SU-DHL-6 (cell line): Measurements from ENCODE around the gene FSTL1.

Experiments used
- EZH2phosphoT487 ChIP-seq: fragments of 200-600 bp; sonication (generic), shearing (Covaris generic); conservative IDR thresholded peaks from 2 replicates; pipeline ENCODE4 v1.6.1; 2018; ENCODE audit warnings: mild to moderate bottlenecking, antibody characterized with exemption, low read length, moderate library complexity, mixed read lengths
- TF ChIP-seq, protein P1 (sequence below): fragments of 200-600 bp; sonication (generic); IDR thresholded peaks from one replicate; pipeline ENCODE4 v1.5.1; 2017; ENCODE audit warnings: antibody characterized with exemption, mild to moderate bottlenecking, low read length, moderate library complexity; ENCODE audit not compliant: insufficient read depth, poor library complexity, severe bottlenecking

DNA sequence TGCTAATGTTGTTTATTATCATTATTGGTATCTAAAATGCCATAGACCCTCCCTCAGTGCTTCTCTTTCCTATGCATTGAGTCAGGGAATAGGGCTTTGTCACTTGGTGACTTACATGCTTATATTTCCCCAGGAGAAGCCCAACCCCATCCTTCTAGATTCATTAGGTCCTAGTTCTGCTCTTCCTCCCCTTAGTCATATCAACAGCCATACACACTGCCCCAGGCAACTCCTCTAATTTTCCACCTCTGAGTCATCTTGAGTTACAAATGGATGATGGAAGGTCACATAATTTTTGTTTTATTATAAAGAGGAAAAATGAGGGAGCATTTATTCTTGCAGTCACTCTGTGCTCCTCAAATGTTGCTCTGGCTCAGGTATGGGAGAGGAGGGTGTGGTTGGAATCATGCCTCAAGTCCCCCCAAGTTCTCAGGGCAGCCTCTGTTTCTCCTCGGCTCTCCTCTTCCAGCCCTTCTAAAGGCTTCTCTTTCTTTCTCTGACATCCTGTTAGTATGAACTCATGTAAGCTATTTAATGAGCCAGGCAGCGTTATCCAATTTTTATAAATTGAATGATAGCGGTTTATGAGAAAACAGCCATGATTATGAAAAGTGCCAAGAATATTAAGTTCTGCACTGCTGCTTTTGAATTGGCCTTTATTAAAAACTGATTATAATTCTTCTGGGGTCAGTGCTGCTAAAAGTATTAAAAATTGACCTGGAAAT, 45.6 kb upstream of the FSTL1 start:
- TF ChIP-seq, protein P1, sequence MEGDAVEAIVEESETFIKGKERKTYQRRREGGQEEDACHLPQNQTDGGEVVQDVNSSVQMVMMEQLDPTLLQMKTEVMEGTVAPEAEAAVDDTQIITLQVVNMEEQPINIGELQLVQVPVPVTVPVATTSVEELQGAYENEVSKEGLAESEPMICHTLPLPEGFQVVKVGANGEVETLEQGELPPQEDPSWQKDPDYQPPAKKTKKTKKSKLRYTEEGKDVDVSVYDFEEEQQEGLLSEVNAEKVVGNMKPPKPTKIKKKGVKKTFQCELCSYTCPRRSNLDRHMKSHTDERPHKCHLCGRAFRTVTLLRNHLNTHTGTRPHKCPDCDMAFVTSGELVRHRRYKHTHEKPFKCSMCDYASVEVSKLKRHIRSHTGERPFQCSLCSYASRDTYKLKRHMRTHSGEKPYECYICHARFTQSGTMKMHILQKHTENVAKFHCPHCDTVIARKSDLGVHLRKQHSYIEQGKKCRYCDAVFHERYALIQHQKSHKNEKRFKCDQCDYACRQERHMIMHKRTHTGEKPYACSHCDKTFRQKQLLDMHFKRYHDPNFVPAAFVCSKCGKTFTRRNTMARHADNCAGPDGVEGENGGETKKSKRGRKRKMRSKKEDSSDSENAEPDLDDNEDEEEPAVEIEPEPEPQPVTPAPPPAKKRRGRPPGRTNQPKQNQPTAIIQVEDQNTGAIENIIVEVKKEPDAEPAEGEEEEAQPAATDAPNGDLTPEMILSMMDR = no peak
- TF ChIP-seq EZH2phosphoT487 = no peak
